Measurements from ENCODE around the gene ZNF74. TPM values are rescaled to one million over a fixed set of nuclear protein-coding genes. Genes with fewer than 3 reads are reported as not detected.
"Not testable (repeated sequence)": the region's sequence is repeated elsewhere in the genome, so short reads cannot be mapped to it uniquely, and the experiment has no call there.

The ZNF74 gene
- polyA plus RNA-seq, 1 donor from 2014 or later, result 75.6 TPM

DNA sequence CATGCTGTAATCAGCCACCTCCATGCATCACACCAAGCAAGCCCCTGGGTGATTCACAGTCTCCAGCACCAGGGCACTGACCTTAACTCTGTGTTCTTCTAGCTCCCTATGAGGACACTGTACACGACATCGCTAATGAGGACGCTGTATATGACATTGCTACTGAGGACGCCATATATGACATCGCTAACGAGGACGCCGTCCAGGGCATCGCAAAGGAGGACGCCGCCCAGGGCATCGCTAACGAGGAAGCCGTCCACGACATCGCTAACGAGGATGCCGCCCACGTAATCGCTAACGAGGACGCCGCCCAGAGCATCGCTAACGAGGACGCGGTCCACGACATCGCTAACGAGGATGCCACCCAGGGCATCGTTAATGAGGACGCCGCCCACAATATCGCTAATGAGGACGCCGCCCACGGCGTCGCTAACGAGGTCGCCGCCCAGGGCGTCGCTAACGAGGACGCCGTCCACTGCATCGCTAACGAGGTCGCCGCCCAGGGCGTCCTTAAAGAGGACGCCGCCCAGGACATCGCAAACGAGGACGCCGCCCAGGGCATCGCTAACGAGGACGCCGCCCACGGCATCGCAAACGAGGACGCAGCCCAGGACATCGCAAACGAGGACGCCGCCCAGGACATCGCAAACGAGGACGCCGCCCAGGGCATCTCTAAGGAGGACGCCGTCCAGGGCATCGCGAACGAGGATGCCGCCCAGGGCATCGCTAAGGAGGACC lies 39.5 kb upstream of the ZNF74 start:
- H3F3A ChIP-seq (ENCODE audit: insufficient read depth, low read length, poor library complexity, severe bottlenecking), result no peaks in the 10 kb centered on the region
- no peaks in the 10 kb centered on the region for H3K9me3 ChIP-seq (ENCODE audit: low read length)
- no peak overlapping the region for H3K4me2 ChIP-seq (ENCODE audit: low read length)
- H2AFZ ChIP-seq (ENCODE audit: low read depth, low read length), result no peak overlapping the region
- no peak overlapping the region for H3K4me3 ChIP-seq (ENCODE audit: low read length)
- H4K20me1 ChIP-seq (ENCODE audit: insufficient read depth), result no peaks in the 10 kb centered on the region
- no peak for TF ChIP-seq EP300 (conservative IDR thresholded peaks at IDR 0.05; ENCODE audit: poor library complexity, severe bottlenecking)
- TF ChIP-seq EZH2 (IDR thresholded peaks at IDR 0.05; ENCODE audit: borderline replicate concordance, insufficient read depth, low read length, poor library complexity, severe bottlenecking), result no peak
- no peak for TF ChIP-seq CTCF (IDR thresholded peaks at IDR 0.05; ENCODE audit: poor library complexity, severe bottlenecking)
- TF ChIP-seq RAD21 (conservative IDR thresholded peaks at IDR 0.05), result no peak
- H3K9me2 ChIP-seq (ENCODE audit: insufficient read depth, low read length), result no peaks in the 10 kb centered on the region
- H3K9ac ChIP-seq (ENCODE audit: low read length), result no peak overlapping the region
- no peak overlapping the region for H3K27ac ChIP-seq (ENCODE audit: low read length)
- H3K79me2 ChIP-seq (replicated peaks; ENCODE audit: insufficient read depth, low read length), result no peaks in the 10 kb centered on the region
- H3K36me3 ChIP-seq (ENCODE audit: insufficient read depth, low read length), result no peaks in the 10 kb centered on the region
- H3K27me3 ChIP-seq (ENCODE audit: insufficient read depth, low read depth, low read length), result no peaks in the 10 kb centered on the region

GRCh38 chr22:20355939-20356636 lies 37.9 kb upstream of the ZNF74 start:
- not testable (repeated sequence) for H3K4me2 ChIP-seq (ENCODE audit: low read length); H4K20me1 ChIP-seq (ENCODE audit: insufficient read depth); H3F3A ChIP-seq (ENCODE audit: insufficient read depth, low read length, poor library complexity, severe bottlenecking); H3K9ac ChIP-seq (ENCODE audit: low read length); H3K79me2 ChIP-seq (replicated peaks; ENCODE audit: insufficient read depth, low read length); H3K9me2 ChIP-seq (ENCODE audit: insufficient read depth, low read length); H3K27ac ChIP-seq (ENCODE audit: low read length); H3K27me3 ChIP-seq (ENCODE audit: insufficient read depth, low read depth, low read length); H3K36me3 ChIP-seq (ENCODE audit: insufficient read depth, low read length); H3K9me3 ChIP-seq (ENCODE audit: low read length); H3K4me3 ChIP-seq (ENCODE audit: low read length); H2AFZ ChIP-seq (ENCODE audit: low read depth, low read length)

DNA sequence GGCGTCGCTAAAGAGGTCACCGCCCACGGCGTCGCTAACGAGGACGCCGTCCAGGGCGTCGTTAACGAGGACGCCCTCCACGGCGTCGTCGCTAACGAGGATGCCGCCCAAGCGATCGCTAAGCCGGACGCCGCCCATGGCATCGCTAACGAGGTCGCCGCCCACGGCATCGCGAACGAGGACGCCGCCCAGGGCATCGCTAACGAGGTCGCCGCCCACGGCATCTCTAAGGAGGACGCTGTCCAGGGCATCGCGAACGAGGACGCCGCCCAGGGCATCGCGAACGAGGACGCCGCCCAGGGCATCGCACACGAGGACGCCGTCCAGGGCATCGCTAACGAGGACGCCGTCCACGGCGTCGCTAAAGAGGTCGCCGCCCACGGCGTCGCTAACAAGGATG lies 37.0 kb upstream of the ZNF74 start:
- H3K9ac ChIP-seq (ENCODE audit: low read length); H3K4me3 ChIP-seq (ENCODE audit: low read length); H3F3A ChIP-seq (ENCODE audit: insufficient read depth, low read length, poor library complexity, severe bottlenecking); H2AFZ ChIP-seq (ENCODE audit: low read depth, low read length); H3K9me2 ChIP-seq (ENCODE audit: insufficient read depth, low read length); H3K36me3 ChIP-seq (ENCODE audit: insufficient read depth, low read length); H3K27me3 ChIP-seq (ENCODE audit: insufficient read depth, low read depth, low read length); H3K79me2 ChIP-seq (replicated peaks; ENCODE audit: insufficient read depth, low read length); H4K20me1 ChIP-seq (ENCODE audit: insufficient read depth); H3K9me3 ChIP-seq (ENCODE audit: low read length); H3K4me2 ChIP-seq (ENCODE audit: low read length); H3K27ac ChIP-seq (ENCODE audit: low read length): not testable (repeated sequence)

DNA sequence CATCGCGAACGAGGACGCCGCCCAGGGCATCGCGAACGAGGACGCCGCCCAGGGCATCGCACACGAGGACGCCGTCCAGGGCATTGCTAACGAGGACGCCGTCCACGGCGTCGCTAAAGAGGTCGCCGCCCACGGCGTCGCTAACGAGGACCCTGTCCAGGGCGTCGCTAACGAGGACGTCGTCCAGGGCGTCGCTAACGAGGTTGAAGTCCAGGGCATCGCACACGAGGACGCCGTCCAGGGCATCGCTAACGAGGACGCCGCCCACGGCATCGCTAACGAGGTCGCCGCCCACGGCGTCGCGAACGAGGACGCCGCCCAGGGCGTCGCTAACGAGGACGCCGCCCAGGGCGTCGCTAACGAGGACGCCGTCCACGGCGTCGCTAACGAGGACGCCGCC lies 36.0 kb upstream of the ZNF74 start:
- not testable (repeated sequence) for H3K27ac ChIP-seq (ENCODE audit: low read length); H3K79me2 ChIP-seq (replicated peaks; ENCODE audit: insufficient read depth, low read length); H3K9me2 ChIP-seq (ENCODE audit: insufficient read depth, low read length); H3K4me2 ChIP-seq (ENCODE audit: low read length); H3K27me3 ChIP-seq (ENCODE audit: insufficient read depth, low read depth, low read length); H3K9ac ChIP-seq (ENCODE audit: low read length); H3K36me3 ChIP-seq (ENCODE audit: insufficient read depth, low read length); H3F3A ChIP-seq (ENCODE audit: insufficient read depth, low read length, poor library complexity, severe bottlenecking); H4K20me1 ChIP-seq (ENCODE audit: insufficient read depth); H3K4me3 ChIP-seq (ENCODE audit: low read length); H2AFZ ChIP-seq (ENCODE audit: low read depth, low read length); H3K9me3 ChIP-seq (ENCODE audit: low read length)

GRCh38 chr22:20358503-20359239 lies 35.3 kb upstream of the ZNF74 start:
- not testable (repeated sequence) for H4K20me1 ChIP-seq (ENCODE audit: insufficient read depth)

GRCh38 chr22:20360261-20360660 lies 33.7 kb upstream of the ZNF74 start:
- H3K9me3 ChIP-seq (ENCODE audit: low read length); H4K20me1 ChIP-seq (ENCODE audit: insufficient read depth); H3K9me2 ChIP-seq (ENCODE audit: insufficient read depth, low read length); H3K27ac ChIP-seq (ENCODE audit: low read length); H3K27me3 ChIP-seq (ENCODE audit: insufficient read depth, low read depth, low read length); H3K4me3 ChIP-seq (ENCODE audit: low read length); H3F3A ChIP-seq (ENCODE audit: insufficient read depth, low read length, poor library complexity, severe bottlenecking); H2AFZ ChIP-seq (ENCODE audit: low read depth, low read length); H3K36me3 ChIP-seq (ENCODE audit: insufficient read depth, low read length); H3K4me2 ChIP-seq (ENCODE audit: low read length); H3K9ac ChIP-seq (ENCODE audit: low read length); H3K79me2 ChIP-seq (replicated peaks; ENCODE audit: insufficient read depth, low read length): not testable (repeated sequence)

More at GRCh38 chr22:20358503-20359239, 35.3 kb upstream of the ZNF74 start:
- H3K36me3 ChIP-seq (ENCODE audit: insufficient read depth, low read length); H3K4me2 ChIP-seq (ENCODE audit: low read length); H3K27me3 ChIP-seq (ENCODE audit: insufficient read depth, low read depth, low read length); H3K4me3 ChIP-seq (ENCODE audit: low read length); H2AFZ ChIP-seq (ENCODE audit: low read depth, low read length); H3K79me2 ChIP-seq (replicated peaks; ENCODE audit: insufficient read depth, low read length); H3K9me2 ChIP-seq (ENCODE audit: insufficient read depth, low read length); H3K27ac ChIP-seq (ENCODE audit: low read length); H3K9me3 ChIP-seq (ENCODE audit: low read length); H3F3A ChIP-seq (ENCODE audit: insufficient read depth, low read length, poor library complexity, severe bottlenecking); H3K9ac ChIP-seq (ENCODE audit: low read length): not testable (repeated sequence)

Data from neural cell (in vitro differentiated cells).